Stimulated activated CD4-positive, alpha-beta T cell treated with anti-CD3 and anti-CD28 coated beads, Interleukin-2, amount 100 ng/mL, for 24 hours (primary cell): ENCODE data around the gene NDUFB10.
"Not testable (repeated sequence)": the region's sequence is repeated elsewhere in the genome, so short reads cannot be mapped to it uniquely, and the experiment has no call there.

Experiments used
- DNase-seq, 2 donors: peaks; one replicate each; pipeline ENCODE4 v3.0.0-alpha.2; 2020

NDUFB10 gene

GRCh38 chr16:1926271-1926670 lies 33.1 kb upstream of the NDUFB10 start:
- DNase-seq, result no peak

DNA sequence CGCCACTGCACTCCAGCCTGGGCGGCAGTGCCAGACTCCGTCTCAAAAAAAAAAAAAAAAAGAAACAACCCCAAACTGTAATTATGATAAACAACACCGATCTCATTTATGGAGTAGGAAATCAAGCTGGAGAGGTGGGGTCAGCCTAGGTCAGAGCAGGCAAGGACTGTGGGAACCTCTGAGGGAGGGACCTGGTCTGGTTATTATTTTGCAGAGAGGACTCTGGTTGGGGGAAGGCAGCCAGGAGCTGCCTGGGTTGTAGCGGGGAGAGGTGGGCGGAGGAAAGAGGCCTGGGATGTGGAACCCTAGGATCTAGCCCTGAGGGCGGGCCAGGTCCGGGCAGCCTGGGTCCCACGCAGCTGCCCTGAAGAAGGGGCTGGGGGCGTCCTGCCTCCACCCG lies 30.2 kb upstream of the NDUFB10 start:
- no peak for DNase-seq

- DNase-seq, result peak; percentile 96
Measured at GRCh38 chr16:1929578-1930337, 29.6 kb upstream of the NDUFB10 start.

DNA sequence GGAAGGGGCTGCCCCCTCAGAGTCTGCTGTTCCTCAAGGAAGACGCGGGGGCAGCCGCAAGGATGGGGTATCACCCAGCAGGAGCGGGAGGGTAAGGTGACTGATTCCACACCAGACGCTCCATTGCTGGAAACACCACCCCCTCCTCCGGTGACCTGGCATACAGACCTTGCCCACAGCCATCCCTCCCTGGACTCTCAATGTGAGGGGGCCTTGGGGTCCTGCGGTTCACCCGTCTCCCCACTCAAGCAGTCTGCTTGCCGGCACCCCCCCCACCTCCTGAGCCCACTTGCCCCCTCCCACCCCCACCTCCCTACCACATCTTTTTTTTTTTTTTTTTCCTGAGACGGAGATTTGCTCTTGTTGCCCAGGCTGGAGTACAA lies 29.0 kb upstream of the NDUFB10 start:
- no peak for DNase-seq

DNA sequence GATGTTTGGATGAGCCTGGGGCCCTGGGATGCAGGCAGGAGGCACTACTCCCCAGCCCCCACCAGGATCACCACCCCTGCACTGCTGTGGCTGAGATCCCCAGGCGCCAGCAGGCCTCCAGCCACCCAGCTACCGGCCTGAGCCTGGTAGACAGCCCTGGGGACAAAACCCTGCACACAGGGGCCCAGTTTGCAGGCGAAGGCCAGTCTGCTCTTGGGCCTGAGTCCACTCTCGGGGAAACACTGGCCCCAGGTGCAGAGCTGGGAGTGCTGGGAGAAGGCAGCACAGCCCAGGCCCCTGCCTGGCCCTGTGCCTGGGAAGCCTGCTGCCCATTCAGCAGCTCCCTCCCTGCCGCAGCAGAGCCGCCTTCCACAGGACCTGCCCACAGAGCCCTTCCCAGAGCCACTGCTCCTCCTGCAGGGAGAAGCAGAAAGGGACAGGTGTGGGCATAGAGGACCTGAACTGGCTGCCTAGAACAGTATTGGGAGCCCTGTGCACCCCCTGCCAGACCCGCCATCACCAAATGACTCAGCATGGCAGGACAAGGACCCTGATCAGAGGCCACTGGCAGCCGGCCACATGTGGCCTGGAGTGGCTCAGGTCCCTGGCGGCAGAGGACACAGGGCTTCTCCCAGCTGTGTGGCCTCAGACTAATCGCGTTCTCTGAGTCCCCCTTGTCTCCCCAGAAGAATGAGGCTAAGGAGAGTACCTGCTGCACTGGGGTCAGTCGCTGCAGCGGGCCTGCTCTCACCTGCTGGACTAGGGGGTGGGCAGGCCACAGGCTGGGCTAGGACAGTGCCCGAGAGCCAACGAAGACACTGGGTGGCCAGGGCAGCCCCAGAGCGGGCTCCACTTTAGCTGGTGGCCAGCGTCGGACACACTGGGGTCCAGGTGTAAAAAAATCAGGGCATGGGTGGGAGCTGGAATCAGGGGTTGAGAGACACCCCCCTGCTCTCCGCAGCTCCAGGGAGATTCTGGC lies 27.0 kb upstream of the NDUFB10 start:
- no peak for DNase-seq

- DNase-seq, result no peak
Measured at GRCh38 chr16:1933097-1933661, 26.2 kb upstream of the NDUFB10 start.

DNA sequence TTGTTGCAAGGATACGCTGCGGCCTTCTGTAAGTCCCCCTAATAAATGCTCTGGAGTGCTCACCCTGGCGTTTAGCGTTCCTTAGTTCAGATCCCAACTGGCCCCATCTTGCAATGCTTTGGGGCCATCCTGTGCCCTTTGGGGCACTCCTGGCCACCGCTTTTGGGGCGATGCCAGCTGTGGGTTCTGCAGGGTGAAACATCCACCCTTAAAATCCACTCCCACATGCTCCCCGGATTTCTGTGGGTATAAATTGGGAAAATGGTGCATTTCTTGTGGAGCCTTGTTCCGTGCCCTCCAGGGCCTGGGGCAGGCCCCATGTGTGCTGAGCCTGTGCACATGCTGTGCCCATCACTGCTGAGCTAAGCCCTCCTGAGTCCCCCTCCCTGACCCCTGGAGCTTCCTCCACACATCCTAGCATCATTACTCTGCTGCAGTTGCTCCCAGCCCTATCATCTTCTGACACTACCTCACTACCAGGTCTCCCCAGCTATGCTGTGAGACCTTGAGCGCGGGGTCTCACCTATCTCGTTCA lies 22.3 kb upstream of the NDUFB10 start:
- DNase-seq, result no peak

DNA sequence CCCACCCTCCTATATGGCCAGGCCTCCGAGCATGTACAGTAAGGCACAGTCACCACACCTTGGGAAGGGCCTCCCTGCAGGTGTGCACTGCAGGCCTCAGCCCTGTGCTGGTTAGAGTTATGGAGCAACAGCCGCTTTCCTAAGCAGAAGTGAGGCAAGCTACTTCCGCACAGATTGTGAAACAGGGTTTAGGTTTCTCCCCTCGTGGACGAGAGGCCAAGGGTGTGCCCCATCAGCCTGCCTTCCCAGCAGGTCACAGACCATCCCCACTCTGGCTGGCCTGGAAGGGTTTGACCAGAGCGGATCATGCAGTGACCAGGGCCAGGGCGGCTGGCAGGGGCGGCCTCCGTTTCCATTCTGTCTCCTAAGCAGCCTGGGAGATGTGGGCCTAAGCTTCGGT lies 21.0 kb upstream of the NDUFB10 start:
- no peak for DNase-seq

GRCh38 chr16:1938910-1939309 lies 20.4 kb upstream of the NDUFB10 start:
- DNase-seq, result no peak

DNA sequence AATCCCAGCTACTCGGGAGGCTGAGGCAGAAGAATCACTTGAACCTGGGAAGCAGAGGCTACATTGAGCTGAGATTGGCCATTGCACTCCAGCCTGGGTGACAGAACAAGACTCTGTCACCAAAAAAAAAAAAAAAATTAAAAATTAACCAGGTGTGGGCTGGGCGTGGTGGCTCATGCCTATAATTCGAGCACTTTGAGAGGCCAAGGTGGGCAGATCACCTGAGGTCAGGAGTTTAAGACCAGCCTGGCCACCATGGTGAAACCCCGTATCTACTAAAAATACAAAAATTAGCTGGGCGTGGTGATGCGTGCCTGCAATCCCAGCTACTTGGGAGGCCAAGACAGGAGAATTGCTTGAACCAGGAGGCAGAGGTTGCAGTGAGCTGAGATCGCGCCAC lies 19.5 kb upstream of the NDUFB10 start:
- DNase-seq, result not testable (repeated sequence)

DNA sequence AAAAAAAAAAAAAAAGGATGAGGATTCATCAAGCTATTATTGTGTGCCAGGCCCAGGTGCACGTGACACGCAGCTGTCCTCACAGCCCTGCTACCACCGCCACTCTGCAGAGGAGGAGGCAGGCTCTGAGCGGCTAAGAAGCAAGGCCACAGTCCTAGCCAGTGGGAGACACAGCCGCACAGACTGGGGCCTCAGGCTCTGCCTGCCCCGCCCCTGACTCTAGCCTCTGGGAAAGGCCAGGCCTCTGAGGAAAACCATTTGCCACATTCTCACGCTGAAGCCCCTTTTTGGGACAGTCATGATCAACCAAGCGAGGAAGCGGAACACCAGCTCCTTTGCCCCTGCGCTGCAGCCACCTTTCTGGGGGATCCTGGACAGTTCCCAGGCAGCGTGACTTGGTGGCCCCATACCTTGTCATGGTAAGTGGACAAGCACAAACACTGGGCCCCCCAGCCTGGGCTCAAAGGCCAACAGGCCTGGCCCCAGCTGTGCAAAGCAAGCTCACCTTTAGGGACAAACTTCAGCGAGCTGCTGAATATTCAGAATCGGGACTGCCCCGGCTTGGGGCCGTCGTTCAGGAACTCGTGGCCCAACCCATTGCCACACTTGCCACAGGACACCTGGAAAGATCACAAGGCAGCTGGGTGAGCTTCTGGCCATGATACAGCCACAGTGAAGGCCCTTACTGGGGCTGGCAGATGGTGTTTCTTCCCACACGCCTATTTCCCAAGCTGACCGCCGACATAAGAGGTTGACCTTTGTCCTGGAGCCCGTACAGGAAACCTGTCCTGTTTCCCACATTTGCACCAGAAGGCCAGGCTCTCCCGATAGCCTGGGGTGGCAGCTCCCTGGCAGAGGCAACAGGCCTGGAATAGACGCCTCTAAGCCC lies 18.8 kb upstream of the NDUFB10 start:
- no peak for DNase-seq

- DNase-seq, result no peak
Measured at GRCh38 chr16:1941162-1942046, 17.9 kb upstream of the NDUFB10 start.

DNA sequence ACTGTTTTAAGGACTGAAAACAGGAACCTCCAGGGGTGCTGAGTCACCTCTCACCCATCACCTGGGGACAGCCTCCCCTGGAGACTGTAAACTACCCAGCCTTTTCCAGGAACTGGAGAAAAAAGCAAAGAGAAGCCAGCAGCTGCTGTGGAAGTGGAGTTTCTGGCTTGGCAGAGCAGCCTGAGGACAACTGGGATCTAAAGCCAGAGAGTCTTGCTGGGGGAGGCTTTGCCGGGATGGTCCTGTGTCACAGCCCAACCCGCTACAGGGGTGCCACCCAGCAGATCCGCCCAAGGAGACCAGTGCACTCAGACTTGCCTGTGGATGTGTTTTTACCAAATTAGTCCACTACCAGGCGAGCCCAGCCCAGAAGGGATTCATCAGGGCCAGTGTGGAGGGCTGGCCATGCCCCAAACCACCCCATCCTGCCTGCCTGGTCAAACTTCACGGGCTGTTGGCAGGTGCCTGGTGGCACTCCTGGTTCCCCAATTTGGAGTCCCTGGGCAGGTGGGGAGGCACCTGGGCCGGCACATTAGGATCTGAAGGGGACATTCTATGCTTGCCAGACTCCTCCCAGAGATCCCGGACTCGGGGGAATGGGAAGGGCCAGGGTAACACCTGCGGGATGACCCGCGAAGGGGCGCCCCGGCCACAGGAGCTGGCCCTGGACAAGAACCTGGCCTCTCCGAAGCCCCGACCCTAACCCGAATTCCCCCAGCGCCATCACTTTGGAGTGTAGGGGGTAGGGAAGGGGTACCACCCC lies 17.1 kb upstream of the NDUFB10 start:
- no peak for DNase-seq

- peak; percentile 99 to 100 for DNase-seq
Measured at GRCh38 chr16:1942810-1943726, 16.3 kb upstream of the NDUFB10 start, which contains the start of gene MSRB1. Gene MSRB1, minus strand, starts transcription at chr16:1943199. Its CDS starts 43 bp downstream, at chr16:1943156.

GRCh38 chr16:1944612-1945199 lies 14.6 kb upstream of the NDUFB10 start:
- DNase-seq, result no peak

DNA sequence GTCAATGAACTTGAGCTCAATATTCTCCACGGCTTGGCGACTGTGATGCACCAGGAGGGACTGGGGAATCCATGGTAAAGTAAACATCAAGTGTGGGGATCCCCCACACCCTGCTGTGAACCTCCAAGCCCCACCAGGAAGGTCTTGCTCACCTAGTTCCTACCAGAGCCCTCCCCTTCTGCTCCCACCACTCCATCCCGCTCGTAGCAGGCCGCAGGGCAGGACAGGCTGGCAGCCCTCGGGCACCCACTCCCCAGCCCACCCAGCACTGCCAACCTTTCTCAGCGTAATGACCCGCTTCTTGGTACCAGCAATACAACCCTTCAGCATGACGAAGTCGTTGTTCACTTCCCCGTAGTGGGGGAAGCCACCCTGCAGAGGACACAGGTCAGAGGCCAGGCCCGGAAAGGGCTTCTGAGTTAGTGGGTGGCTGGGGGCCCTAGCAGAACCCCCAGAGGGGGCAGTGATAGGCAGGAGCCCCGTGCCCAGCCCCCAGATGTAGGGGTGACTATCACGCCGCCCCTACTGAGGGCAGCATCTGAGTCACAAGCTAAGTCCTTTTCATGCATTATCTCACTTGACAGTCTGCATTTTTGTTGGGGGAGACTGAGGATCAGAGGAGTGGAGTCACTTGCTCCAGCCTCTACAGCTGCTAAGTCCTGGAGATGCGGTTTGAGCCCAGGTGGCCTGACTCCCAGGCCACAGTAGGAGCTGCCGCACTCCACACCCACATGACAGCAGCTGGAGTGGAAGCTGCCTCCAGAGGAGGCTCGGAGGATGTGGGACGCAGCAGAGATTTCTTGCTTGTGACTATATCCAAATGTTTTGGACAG lies 13.6 kb upstream of the NDUFB10 start:
- DNase-seq, result no peak

DNA sequence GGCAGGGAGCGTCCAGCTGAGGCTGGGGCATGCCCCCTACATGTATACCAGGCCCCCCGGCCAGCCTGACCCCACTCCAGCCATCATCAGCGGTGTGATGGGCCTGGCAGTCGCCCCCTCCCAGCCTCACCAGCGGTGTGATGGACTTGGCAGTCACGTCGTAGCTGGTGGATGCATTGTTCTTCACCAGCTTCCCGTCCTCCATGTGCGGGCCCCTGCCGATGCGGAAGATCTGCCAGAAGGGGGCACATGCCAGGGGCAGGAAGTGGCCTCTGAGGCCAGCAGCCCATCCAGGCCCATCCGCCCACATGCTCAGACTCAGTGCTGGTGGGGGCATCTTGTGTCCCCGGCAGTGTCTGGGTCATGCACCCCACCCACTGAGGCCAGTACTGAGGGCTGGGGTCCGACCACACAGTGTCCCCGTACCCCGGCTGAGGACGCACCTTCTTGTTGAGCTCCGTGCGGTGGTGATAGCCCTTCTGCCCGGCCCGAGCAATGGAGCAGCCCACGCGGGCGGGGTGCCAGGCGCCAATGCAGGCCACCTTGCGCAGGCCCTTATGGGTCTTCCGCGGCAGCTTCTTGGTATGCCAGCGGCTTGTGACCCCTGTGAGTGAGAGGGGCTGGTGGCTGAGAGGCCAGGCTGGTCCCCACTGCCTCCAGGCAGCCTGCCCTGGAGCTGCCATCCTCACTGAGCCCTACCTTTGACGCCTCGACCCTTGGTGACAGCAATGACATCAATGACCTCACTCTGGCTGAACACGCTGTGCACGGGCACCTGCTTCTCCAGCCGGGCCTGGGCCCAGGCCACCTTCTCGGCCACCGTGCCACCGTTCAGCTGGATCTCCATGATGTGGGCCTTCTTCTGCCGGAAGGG lies 12.6 kb upstream of the NDUFB10 start:
- DNase-seq, result no peak
